Smooth muscle cell (in vitro differentiated cells): ENCODE results near the gene EML3. TPM values are rescaled to one million over a fixed set of nuclear protein-coding genes. Genes with fewer than 3 reads are reported as not detected.
A peak's percentile ranks its signal among the peaks of the same experiment; 100 is the strongest.
"Not testable (repeated sequence)": the region's sequence is repeated elsewhere in the genome, so short reads cannot be mapped to it uniquely, and the experiment has no call there.

Experiments
- DNase-seq: peaks from one replicate; lab custom pipeline; 2025; ENCODE audit not compliant: unreplicated experiment; lab: John Stamatoyannopoulos, UW
- H2AFZ ChIP-seq: fragments of 200-600 bp; sonication (generic); 2 replicates; pipeline ENCODE4 v1.6.0; 2016; ENCODE audit warnings: antibody characterized with exemption, low read depth, mild to moderate bottlenecking
- H3F3A ChIP-seq: fragments of 200-600 bp; sonication (generic); 2 replicates; pipeline ENCODE4 v1.6.0; 2017; ENCODE audit warnings: antibody characterized with exemption, low read depth
- H3K27ac ChIP-seq: fragments of 200-600 bp; sonication (generic); 2 replicates; pipeline ENCODE4 v1.5.1; 2016; ENCODE audit warnings: low read depth, mild to moderate bottlenecking
- H3K27me3 ChIP-seq: fragments of 200-600 bp; sonication (generic); 2 replicates; pipeline ENCODE4 v1.6.1; 2016; ENCODE audit warnings: low read depth, mild to moderate bottlenecking
- H3K36me3 ChIP-seq: fragments of 200-600 bp; sonication (generic); 2 replicates; pipeline ENCODE4 v1.5.1; 2016; ENCODE audit warnings: low read depth
- H3K4me1 ChIP-seq: fragments of 200-600 bp; sonication (generic); 2 replicates; pipeline ENCODE4 v1.5.1; 2016; ENCODE audit warnings: low read depth
- H3K4me2 ChIP-seq: fragments of 200-600 bp; sonication (generic); 2 replicates; pipeline ENCODE4 v1.6.0; 2016; ENCODE audit warnings: mild to moderate bottlenecking
- H3K4me3 ChIP-seq: fragments of 200-600 bp; sonication (generic); 2 replicates; pipeline ENCODE4 v1.5.1; 2016; ENCODE audit warnings: mild to moderate bottlenecking
- H3K79me2 ChIP-seq: fragments of 200-600 bp; sonication (generic); 2 replicates; pipeline ENCODE4 v1.6.0; 2016; ENCODE audit warnings: low read depth, mild to moderate bottlenecking
- H3K9ac ChIP-seq: fragments of 200-600 bp; sonication (generic); 2 replicates; pipeline ENCODE4 v1.6.0; 2016; ENCODE audit warnings: low read depth
- H3K9me3 ChIP-seq: fragments of 200-600 bp; sonication (generic); replicated peaks from 2 replicates; pipeline ENCODE4 v1.5.1; 2016; ENCODE audit warnings: low read depth
- H4K20me1 ChIP-seq: fragments of 200-600 bp; sonication (generic); 2 replicates; pipeline ENCODE4 v1.6.0; 2016; ENCODE audit warnings: low read depth
- CTCF ChIP-seq: fragments of 200-600 bp; sonication (generic); IDR thresholded peaks from 2 replicates; pipeline ENCODE4 v1.5.1; 2017; ENCODE audit warnings: borderline replicate concordance, mild to moderate bottlenecking, antibody characterized with exemption; ENCODE audit not compliant: insufficient read depth, poor library complexity, severe bottlenecking
- WGBS: methylation state at CpG from one replicate; pipeline ENCODE4 v1.1.7; 2016; ENCODE audit warnings: low lambda C conversion rate; 5-methylcytosine and 5-hydroxymethylcytosine counted together
- polyA plus RNA-seq: library from polyadenylated mRNA; unstranded; fragments of >200 nt; fragmentation: Nextera tagmentation; extraction: Ambion mirVana; gene quantifications from 2 replicates; pipeline ENCODE4 v1.2.1, GENCODE V29; 2016
- total RNA-seq: library from RNA; depleted of rRNA; stranded (reverse); fragments of >200 nt; gene quantifications from 2 replicates; pipeline ENCODE4 v1.2.3, GENCODE V29; 2014

EML3 gene
- total and polyA plus RNA-seq, 2 experiments from 2014 or later, result 35.0 to 36.8 TPM

- Histone ChIP-seq H2AFZ (no peak overlapping the region), H3K27me3 (no peaks in the 10 kb centered on the region), H3K9ac (no peak overlapping the region), H3K9me3 (no peaks in the 10 kb centered on the region), H3F3A (peaks cover 40% of the 10 kb centered on the region), H3K79me2 (peaks cover 56% of the 10 kb centered on the region), H3K36me3 (peaks cover 20% of the 10 kb centered on the region), H3K27ac (no peak overlapping the region), H3K4me2 (no peak overlapping the region), H4K20me1 (peaks cover 87% of the 10 kb centered on the region), H3K4me1 (peaks cover 5% of the 10 kb centered on the region), H3K4me3 (no peak overlapping the region)
- no peak for DNase-seq
- 92% methylated on average over 5 of the region's 5 CpGs for WGBS
- no peak for TF ChIP-seq CTCF
Observed at GRCh38 chr11:62565100-62565802, 47.3 kb downstream of the EML3 start.

- not testable (repeated sequence) for H2AFZ ChIP-seq, H3K9ac ChIP-seq, H3K9me3 ChIP-seq, H3K4me2 ChIP-seq, H3K27me3 ChIP-seq, H3K4me3 ChIP-seq, DNase-seq
- H4K20me1 ChIP-seq, result peaks cover 79% of the 10 kb centered on the region
- H3K36me3 ChIP-seq, result peaks cover 16% of the 10 kb centered on the region
- 58% methylated on average over 3 of the region's 3 CpGs for WGBS
- peaks cover 74% of the 10 kb centered on the region for H3F3A ChIP-seq
- H3K27ac ChIP-seq, result peak overlapping the region; percentile 54
- peaks cover 13% of the 10 kb centered on the region for H3K4me1 ChIP-seq
- H3K79me2 ChIP-seq, result peaks cover 35% of the 10 kb centered on the region
Observed at GRCh38 chr11:62561677-62562230, 50.8 kb downstream of the EML3 start.

- H3F3A ChIP-seq, result peaks cover 68% of the 10 kb centered on the region
- 20% methylated on average over 2 of the region's 2 CpGs for WGBS
- H3K79me2 ChIP-seq, result peaks cover 24% of the 10 kb centered on the region
- peaks cover 7% of the 10 kb centered on the region for H3K36me3 ChIP-seq
- no peak overlapping the region for H2AFZ ChIP-seq
- H3K4me2 ChIP-seq, result peak overlapping the region; percentile 69
- peak overlapping the region; percentile 88 for H3K27ac ChIP-seq
- H3K9me3 ChIP-seq, result no peaks in the 10 kb centered on the region
- peak; percentile 38 for DNase-seq
- H3K4me1 ChIP-seq, result peaks cover 23% of the 10 kb centered on the region
- peaks cover 71% of the 10 kb centered on the region for H4K20me1 ChIP-seq
- no peak overlapping the region for H3K4me3 ChIP-seq
- no peaks in the 10 kb centered on the region for H3K27me3 ChIP-seq
- peak; percentile 81 for TF ChIP-seq CTCF
- H3K9ac ChIP-seq, result peak overlapping the region; percentile 28
Observed at GRCh38 chr11:62560566-62561103, 51.9 kb downstream of the EML3 start.

GRCh38 chr11:62559626-62560025 lies 52.9 kb downstream of the EML3 start:
- not testable (repeated sequence) for H3K27me3 ChIP-seq, DNase-seq, H3K36me3 ChIP-seq, H3K4me3 ChIP-seq, H3K4me2 ChIP-seq, H2AFZ ChIP-seq, H3K9ac ChIP-seq, H3K9me3 ChIP-seq
- peaks cover 62% of the 10 kb centered on the region for H4K20me1 ChIP-seq
- H3F3A ChIP-seq, result peaks cover 62% of the 10 kb centered on the region
- peaks cover 30% of the 10 kb centered on the region for H3K4me1 ChIP-seq
- H3K27ac ChIP-seq, result peak overlapping the region; percentile 49
- peaks cover 15% of the 10 kb centered on the region for H3K79me2 ChIP-seq
- 80% methylated on average over 5 of the region's 5 CpGs for WGBS
